NCI-H1092 (cell line): Measurements from ENCODE around the gene GRHL3.

ENCODE experiments used
- DNase-seq: peaks from one replicate; lab custom pipeline; 2025; lab: John Stamatoyannopoulos, UW

Gene GRHL3

GRCh38 chr1:24318615-24319311 lies 394 bp upstream of the GRHL3 start:
- no peak for DNase-seq

DNA sequence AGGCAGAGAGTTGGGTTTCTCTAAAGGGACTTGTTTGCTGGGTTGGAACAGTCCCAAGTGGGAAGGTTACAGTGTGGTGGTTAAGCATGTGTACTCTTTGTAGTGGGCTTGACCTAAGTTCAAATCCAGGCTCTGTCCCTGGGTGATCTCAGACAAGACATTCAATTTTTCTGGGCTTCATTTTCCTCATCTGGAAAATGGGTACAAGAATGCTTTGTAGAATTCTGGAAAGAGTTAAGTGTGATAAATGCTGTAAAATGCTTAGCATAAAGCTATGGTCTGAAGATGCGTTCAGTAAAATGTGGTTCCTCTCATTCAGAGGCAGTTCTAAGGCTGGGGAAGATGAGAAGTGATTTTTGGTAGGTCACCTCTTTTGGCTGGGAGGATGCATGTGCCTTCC lies 805 bp downstream of the GRHL3 start:
- no peak for DNase-seq

DNA sequence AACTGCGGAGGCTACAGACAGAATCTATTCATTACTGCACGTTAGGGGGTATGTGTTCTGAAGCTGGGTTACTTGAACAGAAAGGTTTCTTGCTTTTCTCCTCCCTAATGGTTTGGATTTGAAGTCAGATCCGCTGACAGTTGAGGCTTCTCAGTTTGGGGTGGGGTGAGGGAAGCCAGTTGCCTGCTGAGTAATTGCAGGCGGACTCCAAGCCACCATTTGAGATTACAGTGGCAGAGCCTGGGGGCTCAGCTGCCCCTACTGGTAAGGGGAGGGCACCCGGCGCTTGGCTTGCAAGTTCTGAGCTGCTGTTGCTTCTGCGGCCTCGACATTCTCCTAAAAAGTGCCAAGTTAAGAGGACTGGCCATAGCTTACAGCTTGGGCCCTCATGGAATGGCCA lies 2.0 kb downstream of the GRHL3 start:
- no peak for DNase-seq

GRCh38 chr1:24321697-24322469 lies 2.7 kb downstream of the GRHL3 start:
- no peak for DNase-seq

GRCh38 chr1:24322470-24323177 lies 3.5 kb downstream of the GRHL3 start:
- no peak for DNase-seq

- no peak for DNase-seq
These were observed 4.1 kb downstream of the GRHL3 start for GRCh38 chr1:24323281-24323680.

DNA sequence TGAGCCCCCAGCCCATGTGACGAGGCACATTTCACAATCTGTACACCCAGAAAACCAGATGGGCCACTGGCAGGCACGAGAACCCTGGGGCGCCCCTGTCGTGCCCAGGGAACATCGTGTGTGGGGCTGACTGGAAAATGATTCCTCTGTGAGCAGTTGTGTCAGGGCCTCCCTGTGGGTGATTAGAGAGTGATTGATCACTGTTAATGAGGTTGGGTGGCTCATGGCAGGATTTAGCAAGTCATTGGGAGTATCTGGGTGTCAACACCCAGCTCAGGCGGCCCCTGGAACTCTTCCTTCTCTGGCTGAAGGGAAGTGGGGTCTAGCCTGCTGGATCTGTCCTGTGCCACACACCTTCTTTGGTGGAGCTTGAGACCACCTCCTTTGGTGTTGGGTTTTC lies 5.7 kb downstream of the GRHL3 start:
- no peak for DNase-seq

- no peak for DNase-seq
These were observed 6.7 kb downstream of the GRHL3 start for GRCh38 chr1:24325587-24326449.

DNA sequence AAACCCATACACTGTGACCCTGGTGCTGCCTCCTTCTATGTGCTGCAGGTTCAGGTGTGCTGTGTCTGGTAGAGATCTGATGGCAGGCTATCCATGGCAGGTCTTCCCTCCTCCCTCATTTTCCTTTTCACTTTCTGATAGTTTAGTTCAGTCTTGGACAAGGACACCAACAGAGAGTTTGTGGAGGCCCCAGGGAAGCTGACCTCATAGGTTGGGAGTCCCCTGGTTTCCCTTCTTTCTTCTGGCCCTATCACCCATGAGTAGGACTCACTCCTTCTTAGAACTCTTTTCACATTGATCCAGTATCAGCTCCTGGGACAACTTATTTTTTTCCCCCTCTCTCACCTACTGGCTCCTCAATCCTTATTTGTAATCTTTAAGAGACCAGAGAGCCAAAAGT lies 8.3 kb downstream of the GRHL3 start:
- no peak for DNase-seq

GRCh38 chr1:24327891-24328290 lies 8.7 kb downstream of the GRHL3 start:
- no peak for DNase-seq

GRCh38 chr1:24329331-24329730 lies 10.2 kb downstream of the GRHL3 start:
- DNase-seq: no peak

- no peak for DNase-seq
These were observed 10.8 kb downstream of the GRHL3 start for GRCh38 chr1:24329797-24330543.

DNA sequence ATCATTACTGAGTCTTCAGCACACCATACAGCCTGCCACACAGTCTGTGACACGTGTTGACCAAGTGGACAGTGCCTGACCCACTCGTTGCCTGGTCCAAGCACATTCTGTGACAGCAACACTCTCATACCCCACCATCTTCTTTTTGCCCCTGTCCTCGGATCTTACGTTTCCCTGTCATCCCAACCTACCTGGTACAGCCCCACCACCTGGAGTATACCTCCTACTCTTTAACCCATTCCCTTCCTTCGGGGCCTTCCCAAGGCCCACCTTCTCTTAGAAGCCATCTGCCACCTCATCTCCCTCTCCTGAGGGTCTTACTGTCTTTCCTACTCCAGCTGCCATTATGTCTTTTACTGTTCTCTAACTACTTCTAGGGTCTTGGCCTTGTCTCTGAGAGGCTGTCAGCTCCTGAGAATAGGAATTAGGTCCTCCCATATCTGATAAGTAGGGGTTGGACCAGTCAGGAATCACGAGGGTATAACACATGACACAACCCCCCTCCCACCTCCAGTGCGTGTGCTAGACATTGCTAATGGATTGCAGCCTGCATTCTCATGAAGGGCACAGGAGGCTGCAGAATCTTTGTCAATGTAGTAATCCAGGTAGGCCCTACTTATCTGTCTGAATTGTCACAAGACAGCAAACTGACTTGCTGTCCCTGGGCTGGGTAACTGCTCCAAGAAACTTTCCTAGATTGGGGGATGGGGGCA lies 13.0 kb downstream of the GRHL3 start:
- no peak for DNase-seq

DNA sequence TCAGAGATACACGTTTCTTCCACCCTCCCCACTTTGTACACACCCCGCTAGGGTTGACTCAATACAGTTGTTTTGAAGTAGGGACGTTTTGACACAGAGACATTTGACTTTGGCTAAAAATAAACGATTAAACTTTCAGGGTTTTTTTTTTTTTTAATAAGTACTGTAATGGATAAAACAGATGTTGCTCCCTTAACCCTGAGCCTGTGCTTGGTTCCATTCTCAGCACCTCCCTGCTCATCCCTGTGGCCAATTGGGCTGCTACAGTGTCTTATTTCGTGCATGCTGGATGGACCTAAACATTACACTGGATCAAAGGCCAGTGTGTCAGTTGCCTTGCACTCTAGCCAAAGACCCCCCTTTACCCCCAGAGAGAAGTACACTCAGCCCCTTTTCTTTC lies 16.9 kb downstream of the GRHL3 start:
- DNase-seq: no peak

- DNase-seq: no peak
These were observed 18.3 kb downstream of the GRHL3 start for GRCh38 chr1:24337455-24337854.

GRCh38 chr1:24338447-24338846 lies 19.3 kb downstream of the GRHL3 start:
- no peak for DNase-seq

GRCh38 chr1:24339996-24340395 lies 20.8 kb downstream of the GRHL3 start:
- no peak for DNase-seq

GRCh38 chr1:24340770-24341169 lies 21.6 kb downstream of the GRHL3 start:
- DNase-seq: no peak

- DNase-seq: no peak
These were observed 22.1 kb downstream of the GRHL3 start for GRCh38 chr1:24341260-24341659.

DNA sequence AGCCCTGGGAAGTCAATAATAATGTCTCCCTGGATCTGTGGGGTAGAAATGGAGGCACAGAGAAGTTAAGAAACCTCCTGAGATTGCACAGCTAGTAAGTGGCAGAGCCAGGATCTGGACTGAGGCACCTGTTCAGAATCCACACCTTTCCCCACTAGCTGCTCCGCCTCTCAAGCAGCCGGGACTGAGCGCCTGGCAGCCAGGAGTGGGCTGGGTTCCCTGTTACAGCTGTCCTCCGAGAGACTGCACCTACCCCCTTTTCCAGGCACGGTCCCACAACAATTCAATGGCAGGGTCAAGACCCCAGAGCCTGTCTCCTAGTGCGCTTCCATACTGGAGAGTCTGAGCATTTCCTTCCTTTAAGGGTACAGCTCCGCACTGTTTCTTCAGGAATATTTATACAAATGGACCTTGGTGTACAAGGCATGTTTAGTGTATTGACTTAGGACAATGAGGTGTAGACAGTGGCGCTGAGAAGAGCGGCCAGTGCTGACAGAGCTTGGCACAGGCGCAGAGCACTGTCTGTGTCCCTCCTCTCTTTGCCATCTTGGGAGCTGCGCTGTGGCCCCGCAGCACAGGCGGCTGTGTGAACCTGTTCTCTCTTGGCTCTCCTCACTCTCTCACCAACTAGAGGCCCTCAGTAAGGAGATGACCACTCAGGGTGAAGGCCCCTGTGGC lies 24.4 kb downstream of the GRHL3 start:
- DNase-seq: no peak
